Esophagus muscularis mucosa (tissue), 4 donors: ENCODE results near the gene OXER1. TPM values are rescaled to one million over a fixed set of nuclear protein-coding genes. Genes with fewer than 3 reads are reported as not detected.
A peak's percentile ranks its signal among the peaks of the same experiment; 100 is the strongest.

ENCODE experiments used
- DNase-seq: peaks from one replicate; pipeline ENCODE4 v3.0.0-alpha.2; 2017; ENCODE audit errors: extremely low spot score
- H3K27ac ChIP-seq, 4 donors: fragments of 200-600 bp; sonication (generic); replicated peaks in 1 of 4; 1 replicate in 3 of 4; 2 replicates in 1 of 4; pipeline ENCODE4 v1.5.1; 2016 to 2019; ENCODE audit warnings: mild to moderate bottlenecking in 1 of 4
- H3K27me3 ChIP-seq, 4 donors: fragments of 200-600 bp; sonication (generic); one replicate each; pipeline versions ENCODE4 v1.5.1 to v1.6.0; 2016 to 2019
- H3K36me3 ChIP-seq, 4 donors: fragments of 200-600 bp; sonication (generic); one replicate each; pipeline ENCODE4 v1.5.1; 2016 to 2019
- H3K4me1 ChIP-seq, 4 donors: fragments of 200-600 bp; sonication (generic); one replicate each; pipeline ENCODE4 v1.5.1; 2016 to 2019
- H3K4me3 ChIP-seq, 4 donors: fragments of 200-600 bp; sonication (generic); 1 replicate in 2 of 4; 2 replicates in 2 of 4; pipeline ENCODE4 v1.5.1; 2016 to 2019; ENCODE audit warnings: mild to moderate bottlenecking in 4 of 4, moderate library complexity in 1 of 4
- H3K9me3 ChIP-seq, 4 donors: fragments of 200-600 bp; sonication (generic); 1 replicate in 3 of 4; 2 replicates in 1 of 4; pipeline ENCODE4 v1.5.1; 2016 to 2019
- EP300 ChIP-seq: sonication (generic); formaldehyde crosslinking; IDR thresholded peaks from one replicate; pipeline ENCODE4 v1.6.1; 2017; ENCODE audit warnings: antibody characterized with exemption
- POLR2A ChIP-seq: fragments of 450-650 bp; IDR thresholded peaks from one replicate; pipeline ENCODE4 v1.6.1; 2017; ENCODE audit warnings: antibody characterized with exemption, moderate library complexity, mild to moderate bottlenecking, low read depth
- POLR2AphosphoS5 ChIP-seq, 2 donors: sonication (generic); formaldehyde crosslinking; IDR thresholded peaks; one replicate each; pipeline ENCODE4 v1.6.1; 2017; ENCODE audit warnings: antibody characterized with exemption in 2 of 2
- WGBS: methylation state at CpG from one replicate; pipeline ENCODE4 v1.1.5; 2018; 5-methylcytosine and 5-hydroxymethylcytosine counted together
- intact Hi-C: fragments of 100-400 bp; cut with DNase I; formaldehyde crosslinking; loops from one replicate; pipeline ENCODE4 v1.15.1; 2023
- total RNA-seq, 4 donors: library from RNA; depleted of rRNA; stranded (reverse); fragments of >200 nt; gene quantifications; one replicate each; pipeline versions ENCODE4 v1.1.0 to v1.2.1, GENCODE V29; 2016
- TF ChIP-seq, protein P1 (sequence below), 3 experiments: fragments of 200-600 bp in 2 of 3; fragments of 450-650 bp in 1 of 3; sonication (generic) in 2 of 3; IDR thresholded peaks; one replicate each; pipeline ENCODE4 v1.5.1; 2017 to 2019; ENCODE audit warnings: antibody characterized with exemption in 3 of 3, mild to moderate bottlenecking in 2 of 3, moderate library complexity in 1 of 3

The OXER1 gene
- total RNA-seq, 4 donors from 2014 or later = 0.42 to 1.3 (median 0.61) TPM

DNA sequence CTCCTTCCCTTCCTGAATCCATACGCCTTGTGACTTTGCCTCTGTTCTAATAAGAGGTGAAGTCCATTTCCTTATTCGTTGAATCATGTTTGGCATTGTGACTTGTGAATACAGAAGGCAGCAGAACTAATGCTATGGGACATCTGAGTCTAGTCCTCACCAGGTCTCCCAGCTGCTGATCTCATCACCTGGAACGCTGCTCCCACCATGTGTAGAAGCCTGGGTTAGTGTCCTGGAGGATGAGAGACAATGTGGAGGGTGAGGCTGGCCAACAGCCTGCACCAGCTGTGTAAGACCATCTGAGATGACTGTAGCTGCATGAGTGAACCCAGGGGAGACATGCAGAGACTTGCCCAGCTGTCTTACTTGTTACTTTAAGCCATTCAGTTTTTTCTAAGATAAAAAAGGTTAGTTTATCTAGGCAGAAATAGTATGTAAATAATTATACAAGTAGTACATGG is 31.9 kb upstream of the OXER1 start:
- intact Hi-C loops = no loop called here
- Histone ChIP-seq H3K36me3 (no peaks in the 10 kb centered on the region), H3K27me3 (no peaks in the 10 kb centered on the region), H3K27ac (peak overlapping the region; percentile 52 to 82 (median 58)), H3K4me1 (peaks cover 3 to 50% (median 44%) of the 10 kb centered on the region in 4 donors), H3K4me3 (no peak overlapping the region), H3K9me3 (no peaks in the 10 kb centered on the region)
- TF ChIP-seq, protein P1, sequence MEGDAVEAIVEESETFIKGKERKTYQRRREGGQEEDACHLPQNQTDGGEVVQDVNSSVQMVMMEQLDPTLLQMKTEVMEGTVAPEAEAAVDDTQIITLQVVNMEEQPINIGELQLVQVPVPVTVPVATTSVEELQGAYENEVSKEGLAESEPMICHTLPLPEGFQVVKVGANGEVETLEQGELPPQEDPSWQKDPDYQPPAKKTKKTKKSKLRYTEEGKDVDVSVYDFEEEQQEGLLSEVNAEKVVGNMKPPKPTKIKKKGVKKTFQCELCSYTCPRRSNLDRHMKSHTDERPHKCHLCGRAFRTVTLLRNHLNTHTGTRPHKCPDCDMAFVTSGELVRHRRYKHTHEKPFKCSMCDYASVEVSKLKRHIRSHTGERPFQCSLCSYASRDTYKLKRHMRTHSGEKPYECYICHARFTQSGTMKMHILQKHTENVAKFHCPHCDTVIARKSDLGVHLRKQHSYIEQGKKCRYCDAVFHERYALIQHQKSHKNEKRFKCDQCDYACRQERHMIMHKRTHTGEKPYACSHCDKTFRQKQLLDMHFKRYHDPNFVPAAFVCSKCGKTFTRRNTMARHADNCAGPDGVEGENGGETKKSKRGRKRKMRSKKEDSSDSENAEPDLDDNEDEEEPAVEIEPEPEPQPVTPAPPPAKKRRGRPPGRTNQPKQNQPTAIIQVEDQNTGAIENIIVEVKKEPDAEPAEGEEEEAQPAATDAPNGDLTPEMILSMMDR (IDR thresholded peaks at IDR 0.05) = no peak
- DNase-seq = no peak
- 61% methylated on average over 3 of the region's 3 CpGs for WGBS

- peaks cover 3 to 54% (median 43%) of the 10 kb centered on the region in 4 donors for H3K4me1 ChIP-seq
- peak overlapping the region; percentile 52 to 82 (median 58) for H3K27ac ChIP-seq
- no peaks in the 10 kb centered on the region for H3K36me3 ChIP-seq
- 92% methylated on average over 6 of the region's 6 CpGs for WGBS
- intact Hi-C loops = no loop called here
- no peak for DNase-seq
- no peaks in the 10 kb centered on the region for H3K9me3 ChIP-seq
- TF ChIP-seq, protein P1 (IDR thresholded peaks at IDR 0.05) = no peak
- TF ChIP-seq EP300 (no peak), POLR2AphosphoS5 (IDR thresholded peaks at IDR 0.05) (no peak), POLR2A (no peak)
- H3K27me3 ChIP-seq = no peaks in the 10 kb centered on the region
- H3K4me3 ChIP-seq = no peak overlapping the region
These were observed 31.3 kb upstream of the OXER1 start for GRCh38 chr2:42795275-42795674.

GRCh38 chr2:42794271-42795046 is 30.5 kb upstream of the OXER1 start:
- Histone ChIP-seq H3K27ac (peak overlapping the region; percentile 14 to 91 (median 85)), H3K9me3 (no peaks in the 10 kb centered on the region), H3K4me3 (no peak overlapping the region), H3K4me1 (peaks cover 3 to 54% (median 44%) of the 10 kb centered on the region in 4 donors), H3K36me3 (no peaks in the 10 kb centered on the region), H3K27me3 (no peaks in the 10 kb centered on the region)
- TF ChIP-seq, protein P1 (IDR thresholded peaks at IDR 0.05) = no peak
- no peak for TF ChIP-seq EP300
- no peak for TF ChIP-seq POLR2A
- TF ChIP-seq POLR2AphosphoS5 (IDR thresholded peaks at IDR 0.05) = no peak
- intact Hi-C loops = no loop called here
- no peak for DNase-seq
- WGBS = 76% methylated on average over 8 of the region's 8 CpGs

DNA sequence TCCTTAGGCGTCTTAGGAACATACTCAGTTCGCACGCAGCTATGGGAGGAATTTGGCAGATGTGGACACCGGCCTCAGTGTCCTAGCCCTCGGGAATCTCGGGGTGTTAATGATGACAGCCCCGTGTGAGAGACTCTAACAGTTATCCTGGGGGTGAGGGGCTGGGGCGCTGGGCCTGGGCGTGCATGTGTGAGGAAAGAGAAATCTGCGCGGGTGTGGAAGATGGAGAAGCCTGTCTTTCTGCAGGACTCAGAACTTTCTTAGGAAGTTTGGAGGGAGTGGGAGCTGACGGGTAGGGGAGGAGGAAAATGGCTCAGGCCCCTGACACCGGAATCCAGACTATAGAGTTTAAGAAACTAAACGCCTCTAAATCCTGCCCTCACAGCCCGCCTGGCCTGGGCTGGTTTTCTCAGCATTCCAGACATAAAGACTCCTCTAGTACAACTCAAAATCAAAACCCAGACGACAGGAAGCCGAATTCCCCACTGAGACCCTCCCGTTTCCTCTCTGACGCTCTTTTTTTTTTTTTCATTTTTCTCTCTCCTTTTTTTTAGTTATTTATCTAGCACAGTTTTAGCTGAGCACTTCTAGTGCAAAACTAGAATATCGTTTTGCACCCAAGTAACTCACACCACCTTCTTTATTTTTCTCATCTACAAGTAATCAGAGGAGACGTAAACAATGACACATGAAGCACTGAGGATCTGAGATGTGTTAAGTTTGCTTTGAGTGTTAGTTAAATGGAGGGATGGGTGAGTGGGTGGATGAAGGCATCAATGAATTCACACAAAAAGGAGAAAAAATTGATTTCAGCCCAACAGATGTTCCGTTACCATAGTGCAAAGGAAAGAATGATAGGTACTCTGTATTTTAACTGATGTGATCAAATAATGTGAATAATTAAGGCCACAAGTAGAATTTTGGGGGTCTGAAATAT is 29.7 kb upstream of the OXER1 start:
- Histone ChIP-seq H3K4me3 (peak overlapping the region; percentile 63 to 79 (median 68)), H3K27ac (peak overlapping the region; percentile 82 to 94 (median 90)), H3K27me3 (no peaks in the 10 kb centered on the region), H3K4me1 (peaks cover 3 to 54% (median 44%) of the 10 kb centered on the region in 4 donors), H3K36me3 (no peaks in the 10 kb centered on the region), H3K9me3 (no peaks in the 10 kb centered on the region)
- DNase-seq = no peak
- intact Hi-C loops = no loop called here
- peak in 1 of 2 donors; percentile 20 for TF ChIP-seq POLR2AphosphoS5 (IDR thresholded peaks at IDR 0.05)
- TF ChIP-seq, protein P1 (IDR thresholded peaks at IDR 0.05) = no peak
- 45% methylated on average over 22 of the region's 22 CpGs for WGBS
